Limb (tissue), 2 donors: ENCODE measurements around the gene RNH1.

ENCODE experiments used
- DNase-seq, 2 donors: peaks; one replicate each; pipeline ENCODE4 v3.0.0-alpha.2; 2016; ENCODE audit errors: extremely low spot score in 2 of 2

Gene RNH1

GRCh38 chr11:506995-507726 is at the start of gene RNH1:
RNH1 (minus strand) TSS chr11:507242; CDS start chr11:502162, 5,080 bp downstream.
- DNase-seq: peak; percentile 96 to 100

- no peak for DNase-seq
These were observed 49.0 kb upstream of the RNH1 start for GRCh38 chr11:555780-556661.

- DNase-seq: no peak
These were observed 48.3 kb upstream of the RNH1 start for GRCh38 chr11:555227-555779.

- DNase-seq: peak in 1 of 2 donors; percentile 82
These were observed 47.6 kb upstream of the RNH1 start for GRCh38 chr11:554428-555226.

GRCh38 chr11:553988-554340 is 46.9 kb upstream of the RNH1 start:
- no peak for DNase-seq

GRCh38 chr11:553083-553987 is 46.3 kb upstream of the RNH1 start:
- no peak for DNase-seq

GRCh38 chr11:551596-551995 is 44.6 kb upstream of the RNH1 start:
- no peak for DNase-seq

GRCh38 chr11:551131-551530 is 44.1 kb upstream of the RNH1 start:
- DNase-seq: no peak

GRCh38 chr11:550746-551085 is 43.7 kb upstream of the RNH1 start:
- DNase-seq: no peak

GRCh38 chr11:550021-550745 is 43.1 kb upstream of the RNH1 start:
- DNase-seq: no peak

- no peak for DNase-seq
These were observed 41.9 kb upstream of the RNH1 start for GRCh38 chr11:548700-549603.

- no peak for DNase-seq
These were observed 38.1 kb upstream of the RNH1 start for GRCh38 chr11:545171-545570.

GRCh38 chr11:544817-545166 is 37.8 kb upstream of the RNH1 start:
- no peak for DNase-seq

- no peak for DNase-seq
These were observed 34.4 kb upstream of the RNH1 start for GRCh38 chr11:541433-541885.

GRCh38 chr11:540583-541432 is 33.8 kb upstream of the RNH1 start:
- peak in 1 of 2 donors; percentile 29 for DNase-seq

GRCh38 chr11:539971-540481 is 33.0 kb upstream of the RNH1 start:
- peak in 1 of 2 donors; percentile 24 for DNase-seq

- DNase-seq: no peak
These were observed 31.5 kb upstream of the RNH1 start for GRCh38 chr11:538431-539051.
